HG03025 (cell line): ENCODE results near the gene FAM184A.
"Not testable (repeated sequence)": the region's sequence is repeated elsewhere in the genome, so short reads cannot be mapped to it uniquely, and the experiment has no call there.

ENCODE experiments used
- ATAC-seq: cut with Tn5 transposase; IDR thresholded peaks from one replicate; pipeline ENCODE4 v1.9.1; 2021; ENCODE audit warnings: mild to moderate bottlenecking, moderate library complexity; ENCODE audit not compliant: unreplicated experiment, low FRiP score

Gene FAM184A

GRCh38 chr6:119024111-119024510 lies 54.4 kb downstream of the FAM184A start:
- no peak for ATAC-seq

GRCh38 chr6:119022796-119023195 lies 55.7 kb downstream of the FAM184A start:
- ATAC-seq, result no peak

DNA sequence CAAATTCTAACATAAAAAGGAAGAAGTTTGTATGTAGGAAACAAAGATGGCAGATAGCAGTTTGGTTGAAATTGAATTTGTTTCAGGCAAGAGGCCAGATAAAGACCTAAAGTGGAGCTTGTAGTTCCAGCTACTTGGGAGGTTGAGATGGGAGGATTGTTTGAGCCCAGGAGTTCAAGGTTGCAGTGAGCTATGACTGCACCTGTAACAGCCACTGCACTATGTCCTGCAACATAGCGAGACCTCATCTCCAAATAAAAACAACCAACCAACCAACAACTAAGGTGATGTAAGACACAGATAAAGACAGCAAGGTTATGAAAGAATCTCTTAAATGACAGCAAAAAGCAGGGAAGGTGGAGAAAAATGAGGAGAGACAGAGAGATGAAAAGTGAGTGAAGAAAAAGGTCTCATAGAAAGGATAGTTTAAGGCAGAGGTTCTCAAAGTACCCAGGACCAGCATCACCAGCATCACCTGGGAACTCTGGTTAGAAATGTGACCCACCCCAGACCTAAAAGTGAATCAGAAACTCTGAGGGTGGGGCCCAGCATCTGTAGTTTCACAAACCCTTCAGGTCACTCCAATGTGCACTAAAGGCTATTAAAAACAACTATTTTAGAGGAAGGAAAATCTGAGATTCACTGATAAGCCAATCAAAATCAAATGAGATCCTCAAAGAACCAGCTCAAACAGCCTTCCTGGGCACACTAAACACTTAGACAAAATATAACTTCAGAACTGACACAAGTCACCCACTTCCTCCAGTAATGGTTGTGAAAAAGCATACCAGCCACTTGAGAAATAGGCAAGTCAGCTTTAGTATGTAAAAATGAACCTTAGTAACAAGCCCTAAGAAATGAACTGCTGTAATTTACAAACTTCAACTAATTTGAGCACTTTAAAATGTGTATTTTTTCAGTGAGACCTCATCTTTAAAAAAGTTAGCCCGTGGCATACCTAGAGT lies 57.6 kb downstream of the FAM184A start:
- ATAC-seq, result peak; percentile 64

DNA sequence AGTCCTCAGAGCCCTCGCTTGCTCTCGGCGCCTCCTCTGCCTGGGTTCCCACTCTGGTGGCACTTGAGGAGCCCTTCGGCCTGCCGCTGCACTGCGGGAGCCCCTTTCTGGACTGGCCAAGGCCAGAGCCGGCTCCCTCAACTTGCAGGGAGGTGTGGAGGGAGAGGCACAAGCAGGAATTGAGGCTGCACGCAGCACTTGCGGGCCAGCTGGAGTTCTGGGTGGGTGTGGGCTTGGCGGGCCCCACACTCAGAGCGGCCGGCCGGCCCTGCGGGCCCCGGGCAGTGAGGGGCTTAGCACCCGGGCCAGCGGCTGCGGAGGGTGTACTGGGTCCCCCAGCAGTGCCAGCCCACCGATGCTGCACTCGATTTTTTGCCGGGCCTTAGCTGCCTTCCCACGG lies 63.3 kb downstream of the FAM184A start:
- not testable (repeated sequence) for ATAC-seq

DNA sequence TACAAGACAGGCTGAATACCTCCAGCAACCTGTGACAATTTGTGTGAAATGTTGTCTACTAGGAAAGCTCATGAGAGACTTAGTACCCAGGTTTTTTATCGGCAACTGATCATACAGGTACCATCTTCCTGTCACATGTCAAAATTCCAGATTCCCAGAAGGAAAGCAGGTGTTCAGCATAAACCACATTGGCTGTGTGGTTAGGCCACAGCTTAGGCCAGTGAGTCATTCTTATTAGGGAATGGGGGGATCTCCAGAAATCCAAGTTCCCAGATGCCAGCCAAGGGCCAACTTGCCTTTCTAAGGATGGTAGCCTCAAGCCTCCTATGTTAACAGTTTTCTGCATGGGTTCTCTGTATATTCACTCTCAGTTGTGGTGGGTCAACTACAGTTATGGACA lies 65.9 kb downstream of the FAM184A start:
- ATAC-seq, result no peak

- not testable (repeated sequence) for ATAC-seq
Measured at GRCh38 chr6:119009266-119009665, 69.2 kb downstream of the FAM184A start.

- no peak for ATAC-seq
Measured at GRCh38 chr6:119006974-119007373, 71.5 kb downstream of the FAM184A start.

GRCh38 chr6:119002069-119002468 lies 76.4 kb downstream of the FAM184A start:
- ATAC-seq, result no peak

- ATAC-seq, result no peak
Measured at GRCh38 chr6:118999494-119000040, 78.9 kb downstream of the FAM184A start.

DNA sequence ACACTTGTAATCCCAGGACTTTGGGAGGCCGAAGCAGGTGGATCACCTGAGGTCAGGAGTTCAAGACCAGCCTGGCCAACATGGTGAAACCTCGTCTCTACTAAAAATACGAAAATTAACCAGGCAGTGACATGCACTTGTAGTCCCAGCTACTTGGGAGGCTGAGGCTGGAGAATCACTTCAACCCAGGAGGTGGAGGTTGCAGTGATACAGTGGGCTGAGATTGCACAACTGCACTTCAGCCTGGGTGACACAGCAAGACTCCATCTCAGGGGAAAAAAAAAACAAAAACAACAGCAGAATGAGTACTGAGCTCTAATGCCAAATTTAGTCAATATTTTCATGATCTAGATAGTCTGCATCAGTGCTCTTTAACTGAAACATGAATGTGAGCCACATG lies 81.0 kb downstream of the FAM184A start:
- not testable (repeated sequence) for ATAC-seq

- ATAC-seq, result no peak
Measured at GRCh38 chr6:118996289-118996820, 82.1 kb downstream of the FAM184A start.

DNA sequence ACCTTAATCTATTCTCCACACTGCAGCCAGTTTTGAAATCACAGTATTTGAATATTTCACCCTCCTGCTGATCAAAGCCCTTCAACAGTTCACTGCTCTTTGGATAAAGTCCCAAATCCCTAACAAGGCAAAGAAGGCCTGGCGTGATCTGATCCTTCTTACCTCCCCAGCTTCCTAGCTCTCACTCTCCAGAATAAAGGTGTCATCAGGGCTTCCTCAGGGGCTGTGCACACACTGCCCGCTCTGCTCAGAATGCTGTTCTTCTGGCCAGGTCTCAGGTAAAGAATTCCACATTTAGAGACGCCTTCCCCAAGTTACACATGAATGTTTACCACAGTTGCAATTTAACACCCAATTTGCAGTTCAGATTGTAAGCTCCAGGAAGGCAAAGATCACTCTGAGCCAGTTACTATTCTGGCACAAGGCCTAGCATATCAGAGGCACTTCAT lies 84.6 kb downstream of the FAM184A start:
- ATAC-seq, result no peak

DNA sequence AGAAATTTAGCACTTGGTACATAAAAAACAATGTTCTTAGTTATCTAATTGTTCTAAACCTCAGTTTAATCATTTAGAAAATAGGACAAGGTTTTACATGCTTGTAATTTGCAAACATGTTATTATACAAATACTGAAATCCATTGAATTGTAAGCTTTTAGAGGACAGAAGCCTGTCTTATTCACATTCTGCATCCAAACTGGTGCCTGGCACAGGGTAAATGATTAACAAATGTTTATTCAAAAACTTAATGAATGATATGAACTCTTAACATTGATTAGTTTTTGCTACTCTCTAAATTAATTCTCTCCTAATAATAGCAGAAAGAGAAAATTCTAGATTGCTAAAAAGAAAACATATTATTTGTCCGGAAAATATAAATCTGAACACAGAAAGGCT lies 85.1 kb downstream of the FAM184A start:
- ATAC-seq, result no peak

- no peak for ATAC-seq
Measured at GRCh38 chr6:118992186-118992795, 86.2 kb downstream of the FAM184A start.

DNA sequence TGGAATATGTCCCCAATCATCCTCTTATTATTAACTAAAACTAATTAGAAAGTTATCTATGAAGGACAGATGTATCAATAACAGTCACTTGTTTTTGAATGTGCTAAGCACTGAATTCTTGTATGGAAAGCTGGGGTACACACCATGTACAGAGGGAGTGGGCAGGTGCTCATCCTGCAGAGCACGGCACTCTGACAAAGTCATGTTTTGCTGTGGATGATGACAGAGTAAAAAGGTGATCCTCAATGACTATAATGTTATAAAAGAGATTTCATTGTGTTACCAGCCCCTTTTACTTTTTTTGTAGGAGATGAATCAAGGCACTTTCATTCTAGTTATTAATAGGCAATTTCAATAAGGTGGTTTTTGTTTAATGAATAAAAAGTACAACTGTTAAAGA lies 92.2 kb downstream of the FAM184A start:
- ATAC-seq, result no peak

- no peak for ATAC-seq
Measured at GRCh38 chr6:118985123-118985830, 93.2 kb downstream of the FAM184A start.

- no peak for ATAC-seq
Measured at GRCh38 chr6:118984342-118984741, 94.1 kb downstream of the FAM184A start.

DNA sequence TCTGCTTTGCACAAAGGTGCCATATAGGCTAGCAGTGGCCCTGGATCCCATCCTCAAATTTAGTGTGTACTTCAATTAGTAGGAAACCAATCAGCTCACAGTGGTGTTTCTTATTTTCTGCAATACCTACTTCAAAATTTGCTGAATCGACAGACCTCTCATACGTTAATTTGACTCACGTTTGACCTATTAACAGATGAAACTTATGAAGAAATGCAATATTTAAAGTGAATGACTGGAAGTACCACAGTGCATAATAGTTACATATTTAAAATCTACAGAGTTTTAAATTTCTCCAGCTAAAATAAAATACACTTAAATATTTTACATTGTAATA lies 95.9 kb downstream of the FAM184A start:
- ATAC-seq, result no peak

DNA sequence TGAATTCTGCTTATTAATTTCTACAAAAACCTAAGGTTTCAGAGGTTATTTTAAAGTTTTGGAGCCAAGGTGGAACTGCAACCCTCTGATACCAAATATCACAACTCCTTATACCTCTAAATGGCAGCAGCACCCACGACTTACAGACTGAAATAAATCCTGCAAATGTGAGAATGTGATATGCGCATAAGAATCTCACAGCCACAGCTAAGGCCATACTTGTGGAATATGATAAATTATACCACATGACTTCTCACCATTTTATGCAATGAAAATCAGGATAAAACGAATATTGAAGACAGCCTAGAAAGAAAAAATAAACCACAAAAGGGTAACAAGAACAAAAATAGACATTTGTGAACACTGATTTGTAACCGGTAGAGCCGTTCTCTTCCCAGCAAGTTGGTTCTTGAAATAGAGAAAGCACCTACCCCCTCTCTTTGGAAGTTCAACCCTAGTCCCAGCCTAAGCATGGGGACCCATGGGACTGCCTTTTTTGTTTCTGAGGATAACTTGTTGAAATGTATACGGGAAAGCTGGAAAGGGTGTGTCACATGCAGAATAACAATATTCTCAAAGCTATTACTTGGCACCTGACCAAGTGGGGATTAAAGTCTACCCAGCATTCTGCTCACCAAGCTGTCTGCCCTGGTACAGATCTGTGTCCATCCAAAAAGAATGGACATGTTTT lies 96.4 kb downstream of the FAM184A start:
- no peak for ATAC-seq

DNA sequence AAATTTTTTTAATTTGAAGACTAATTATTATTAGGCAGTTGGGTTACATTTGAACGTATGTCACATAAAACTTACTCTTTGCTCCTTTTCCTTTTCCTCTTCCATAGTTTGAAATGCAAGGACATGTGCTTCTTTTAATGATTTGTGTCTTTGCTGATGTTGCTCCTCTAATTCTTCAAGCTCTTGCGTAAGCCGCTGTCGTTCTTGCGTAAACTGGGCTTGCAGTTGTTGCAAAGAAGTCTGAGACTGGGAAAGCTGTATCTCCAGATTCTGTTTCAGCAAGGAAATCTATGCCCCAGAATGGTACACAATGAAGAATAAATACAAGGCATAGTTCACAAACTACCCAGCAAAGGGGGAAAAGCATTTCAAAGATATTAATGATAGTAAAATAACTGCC lies 98.4 kb downstream of the FAM184A start:
- no peak for ATAC-seq
